ENCODE measurements around the gene PRR12.
A peak's percentile ranks its signal among the peaks of the same experiment; 100 is the strongest.
"Not testable (repeated sequence)": the region's sequence is repeated elsewhere in the genome, so short reads cannot be mapped to it uniquely, and the experiment has no call there.

PRR12 gene

GRCh38 chr19:49616945-49617344 is 26.0 kb downstream of the PRR12 start:
- TF ChIP-seq ELK4 (IDR thresholded peaks at IDR 0.05; ENCODE audit: borderline replicate concordance, low read depth, low read length), result no peak
- no peak for TF ChIP-seq ZNF248 (tag by site-specific recombination; IDR thresholded peaks at IDR 0.05)
- no peak for TF ChIP-seq ZNF398 (tag by site-specific recombination; IDR thresholded peaks at IDR 0.05)
- TF ChIP-seq KLF9 (tag by site-specific recombination; IDR thresholded peaks at IDR 0.05; ENCODE audit: low read depth), result no peak
- no peak for TF ChIP-seq ZIC2 (tag by site-specific recombination; IDR thresholded peaks at IDR 0.05)
- TF ChIP-seq KLF17 (tag by site-specific recombination; IDR thresholded peaks at IDR 0.05), result no peak
- peak; percentile 98 for TF ChIP-seq ZNF26 (tag by site-specific recombination; IDR thresholded peaks at IDR 0.05)
- TF ChIP-seq ZNF664 (tag by site-specific recombination; IDR thresholded peaks at IDR 0.05), result 0 out of 2 replicates have a peak, but pooled peaks have one; percentile 34
- no peaks in the 10 kb centered on the region for H3K4me1 ChIP-seq (ENCODE audit: control insufficient read depth, insufficient read depth, low read length)
- no peak overlapping the region for H3K4me3 ChIP-seq (ENCODE audit: low read depth, low read length)
- no peaks in the 10 kb centered on the region for H3K9me3 ChIP-seq (ENCODE audit: control insufficient read depth, insufficient read depth, low read depth, low read length)
- POLR2A ChIA-PET, result interaction anchor here (0.5 to 2.1 kb wide), 4 partner anchors 11 to 121 kb away, joined by 3 to 9 read pairs (median 5); no protein-coding TSS in a partner anchor
- CTCF ChIA-PET, result interaction anchor here (1.0 to 1.2 kb wide), 3 partner anchors 46 to 71 kb away, joined by 3 to 4 read pairs (median 4); no protein-coding TSS in a partner anchor
- H3K36me3 ChIP-seq (ENCODE audit: control insufficient read depth in 2 of 2, insufficient read depth in 1 of 2, low read length in 2 of 2), result peaks cover 70 to 78% of the 10 kb centered on the region in 2 experiments
- H3K27ac ChIP-seq (ENCODE audit: extremely low read depth, low read depth, low read length), result no peak overlapping the region

GRCh38 chr19:49617860-49618259 is 26.9 kb downstream of the PRR12 start:
- peaks cover 68 to 78% of the 10 kb centered on the region in 2 experiments for H3K36me3 ChIP-seq (ENCODE audit: control insufficient read depth in 2 of 2, insufficient read depth in 1 of 2, low read length in 2 of 2)
- CTCF ChIA-PET, result interaction anchor here (0.7 to 1.2 kb wide), 3 partner anchors 14 to 818 kb away, joined by 3 to 4 read pairs (median 3); no protein-coding TSS in a partner anchor
- H3K4me1 ChIP-seq (ENCODE audit: control insufficient read depth, insufficient read depth, low read length); H3K9me3 ChIP-seq (ENCODE audit: control insufficient read depth, insufficient read depth, low read depth, low read length); H3K4me3 ChIP-seq (ENCODE audit: low read depth, low read length); H3K27ac ChIP-seq (ENCODE audit: extremely low read depth, low read depth, low read length): not testable (repeated sequence)
- POLR2A ChIA-PET, result interaction anchor here (0.5 to 2.1 kb wide), 3 partner anchors 23 to 222 kb away, joined by 3 to 9 read pairs (median 5); no protein-coding TSS in a partner anchor

- Histone ChIP-seq H3K4me1 (ENCODE audit: control insufficient read depth, insufficient read depth, low read length) (no peaks in the 10 kb centered on the region), H3K36me3 (ENCODE audit: control insufficient read depth in 2 of 2, insufficient read depth in 1 of 2, low read length in 2 of 2) (peaks cover 38 to 41% of the 10 kb centered on the region in 2 experiments), H3K27ac (ENCODE audit: extremely low read depth, low read depth, low read length) (no peak overlapping the region), H3K4me3 (ENCODE audit: low read depth, low read length) (no peak overlapping the region), H3K9me3 (ENCODE audit: control insufficient read depth, insufficient read depth, low read depth, low read length) (no peaks in the 10 kb centered on the region)
- TF ChIP-seq ZNF426 (tag by site-specific recombination; IDR thresholded peaks at IDR 0.05) (no peak), GLIS2 (tag by site-specific recombination; IDR thresholded peaks at IDR 0.05) (0 out of 2 replicates have a peak, but pooled peaks have one; percentile 20), ZNF791 (tag by site-specific recombination; IDR thresholded peaks at IDR 0.05) (no peak), ZNF544 (tag by site-specific recombination; IDR thresholded peaks at IDR 0.05) (no peak), KLF7 (tag by site-specific recombination; IDR thresholded peaks at IDR 0.05; ENCODE audit: borderline replicate concordance) (no peak), ZNF221 (tag by site-specific recombination; IDR thresholded peaks at IDR 0.05; ENCODE audit: borderline replicate concordance) (no peak), MEIS1 (CRISPR knock-in tag; IDR thresholded peaks at IDR 0.05; ENCODE audit: borderline replicate concordance) (no peak)
- ChIA-PET POLR2A (interaction anchor here (0.7 to 1.4 kb wide), 3 partner anchors 15 to 33 kb away, joined by 4 to 5 read pairs (median 4); partner anchors contain the start of gene RRAS), CTCF (interaction anchor here (1.0 to 1.1 kb wide), 2 partner anchors 29 to 55 kb away, joined by 3 read pairs; no protein-coding TSS in a partner anchor)
Measured at GRCh38 chr19:49624967-49625910, 34.3 kb downstream of the PRR12 start.

Data from HEK293 (cell line).